ENCODE data around the gene ZNF555.
"Not testable (repeated sequence)": the region's sequence is repeated elsewhere in the genome, so short reads cannot be mapped to it uniquely, and the experiment has no call there.

Gene ZNF555

GRCh38 chr19:2807379-2808128 is 33.7 kb upstream of the ZNF555 start:
- no peak for DNase-seq

- DNase-seq, result no peak
Measured at GRCh38 chr19:2808129-2808941, 32.9 kb upstream of the ZNF555 start.

- DNase-seq, result no peak
Measured at GRCh38 chr19:2809387-2810140, 31.7 kb upstream of the ZNF555 start.

- DNase-seq, result no peak
Measured at GRCh38 chr19:2810141-2811091, 30.9 kb upstream of the ZNF555 start.

GRCh38 chr19:2811221-2811722 is 30.0 kb upstream of the ZNF555 start:
- no peak for DNase-seq

- DNase-seq, result no peak
Measured at GRCh38 chr19:2811735-2812413, 29.4 kb upstream of the ZNF555 start.

GRCh38 chr19:2812414-2813234 is 28.7 kb upstream of the ZNF555 start:
- no peak for DNase-seq

GRCh38 chr19:2813235-2814160 is 27.8 kb upstream of the ZNF555 start:
- DNase-seq, result no peak

GRCh38 chr19:2814426-2814825 is 26.8 kb upstream of the ZNF555 start:
- no peak for DNase-seq

GRCh38 chr19:2815191-2815614 is 26.1 kb upstream of the ZNF555 start:
- no peak for DNase-seq

GRCh38 chr19:2815923-2816322 is 25.4 kb upstream of the ZNF555 start:
- no peak for DNase-seq

GRCh38 chr19:2816641-2817040 is 24.6 kb upstream of the ZNF555 start:
- DNase-seq, result no peak

- not testable (repeated sequence) for DNase-seq
Measured at GRCh38 chr19:2817237-2817829, 23.9 kb upstream of the ZNF555 start.

GRCh38 chr19:2819540-2820111 is 21.6 kb upstream of the ZNF555 start, which contains the start of gene ZNF554:
Gene ZNF554 (plus strand): TSS chr19:2819868. CDS start chr19:2820072, 204 bp downstream.
- peak; percentile 97 to 98 for DNase-seq

GRCh38 chr19:2820112-2820702 is 21.1 kb upstream of the ZNF555 start:
- DNase-seq, result peak; percentile 10 to 18

- no peak for DNase-seq
Measured at GRCh38 chr19:2822846-2823245, 18.4 kb upstream of the ZNF555 start.

GRCh38 chr19:2823646-2824045 is 17.6 kb upstream of the ZNF555 start:
- no peak for DNase-seq

- DNase-seq, result no peak
Measured at GRCh38 chr19:2824129-2824528, 17.1 kb upstream of the ZNF555 start.
